H1 (cell line): Measurements from ENCODE around the gene GPBP1. TPM values are rescaled to one million over a fixed set of nuclear protein-coding genes. Genes with fewer than 3 reads are reported as not detected.

ENCODE experiments used
- CTCF ChIA-PET: fragments of 300-600 bp; sonication (Branson Sonifier 250); formaldehyde crosslinking; loops from one replicate; lab custom pipeline; 2021; ENCODE audit not compliant: partially characterized antibody; lab: Charles Lee
- POLR2A ChIA-PET: fragments of 300-600 bp; sonication (Branson Sonifier 250); formaldehyde crosslinking; loops from one replicate; lab custom pipeline; 2021; ENCODE audit warnings: inconsistent platforms; ENCODE audit not compliant: partially characterized antibody; lab: Charles Lee
- DNase-seq, 2 experiments: peaks; one replicate each; pipeline versions ENCODE4 v3.0.0 to v3.0.0-alpha.2; 2010 to 2022; ENCODE audit warnings: low spot score in 2 of 2, low read depth in 1 of 2, mixed read lengths in 1 of 2
- FAIRE-seq: peaks from 2 replicates; lab custom pipeline; 2011; peaks lifted over from hg19 to GRCh38; lab: Jason Lieb, UNC
- H2AFZ ChIP-seq: 2 replicates; pipeline ENCODE4 v1.8.1; 2012; ENCODE audit warnings: low read length, inconsistent platforms
- H2AK5ac ChIP-seq: 2 replicates; pipeline ENCODE4 v1.6.1; 2013; ENCODE audit warnings: low read depth, low read length
- H2BK120ac ChIP-seq: replicated peaks from 2 replicates; pipeline ENCODE3; 2013; ENCODE audit warnings: low read depth, low read length, inconsistent platforms
- H2BK12ac ChIP-seq: 2 replicates; pipeline ENCODE4 v1.6.1; 2013; ENCODE audit warnings: low read depth, low read length
- H2BK15ac ChIP-seq: 2 replicates; pipeline ENCODE4 v1.6.1; 2013; ENCODE audit warnings: low read length
- H2BK20ac ChIP-seq: 2 replicates; pipeline ENCODE4 v1.6.1; 2013; ENCODE audit warnings: low read length
- H2BK5ac ChIP-seq: 2 replicates; pipeline ENCODE4 v1.6.1; 2013; ENCODE audit warnings: low read depth, low read length
- H3K14ac ChIP-seq: 2 replicates; pipeline ENCODE4 v1.6.1; 2013; ENCODE audit warnings: inconsistent platforms; ENCODE audit not compliant: insufficient read length
- H3K18ac ChIP-seq: 2 replicates; pipeline ENCODE4 v1.6.1; 2013; ENCODE audit warnings: low read length; ENCODE audit errors: extremely low read depth
- H3K23ac ChIP-seq: 2 replicates; pipeline ENCODE4 v1.6.1; 2013; ENCODE audit warnings: inconsistent platforms; ENCODE audit not compliant: insufficient read length
- H3K23me2 ChIP-seq: 2 replicates; pipeline ENCODE4 v1.6.1; 2013; ENCODE audit warnings: low read depth, low read length
- H3K27ac ChIP-seq: 2 replicates; pipeline ENCODE4 v1.6.1; 2011; ENCODE audit warnings: low read depth, low read length, inconsistent platforms
- H3K27me3 ChIP-seq, 4 experiments: replicated peaks in 1 of 4; 1 replicate in 1 of 4; 2 replicates in 3 of 4; pipeline versions ENCODE4 v1.6.1 to v1.8.1; 2011 to 2013; ENCODE audit warnings: low read length in 3 of 4, mild to moderate bottlenecking in 3 of 4, inconsistent platforms in 2 of 4, mixed read lengths in 2 of 4, moderate library complexity in 1 of 4; ENCODE audit not compliant: control insufficient read depth in 3 of 4, insufficient read depth in 3 of 4; ENCODE audit errors: extremely low read depth in 1 of 4
- H3K36me3 ChIP-seq, 4 experiments: 2 replicates each; pipeline versions ENCODE4 v1.6.1 to v1.8.1; 2011 to 2013; ENCODE audit warnings: mild to moderate bottlenecking in 4 of 4, low read length in 3 of 4, moderate library complexity in 2 of 4, control low read depth in 1 of 4, inconsistent platforms in 1 of 4; ENCODE audit not compliant: insufficient read depth in 4 of 4, control insufficient read depth in 2 of 4
- H3K4ac ChIP-seq: replicated peaks from 2 replicates; pipeline ENCODE3; 2013; ENCODE audit warnings: low read length, low read depth, mixed read lengths, inconsistent platforms; ENCODE audit not compliant: insufficient read length
- H3K4me1 ChIP-seq, 4 experiments: replicated peaks in 1 of 4; 1 replicate in 1 of 4; 2 replicates in 3 of 4; pipeline versions ENCODE4 v1.6.1 to v1.8.1; 2011 to 2013; ENCODE audit warnings: low read length in 3 of 4, inconsistent platforms in 2 of 4, mixed read lengths in 1 of 4; ENCODE audit not compliant: insufficient read depth in 4 of 4, control insufficient read depth in 3 of 4
- H3K4me2 ChIP-seq, 2 experiments: 2 replicates each; pipeline versions ENCODE4 v1.6.1 to v1.8.1; 2011 to 2013; ENCODE audit warnings: low read depth in 2 of 2, low read length in 2 of 2, control low read depth in 1 of 2, inconsistent platforms in 1 of 2, mild to moderate bottlenecking in 1 of 2; ENCODE audit not compliant: insufficient read depth in 1 of 2
- H3K4me3 ChIP-seq, 4 experiments: fragments of 200-600, 300-600 bp in 1 of 4; sonication (generic), shearing (Covaris generic), sonication (Bioruptor Twin) in 1 of 4; 2 replicates each; pipeline versions ENCODE4 v1.5.1 to v1.8.1; 2011 to 2016; ENCODE audit warnings: low read length in 4 of 4, low read depth in 3 of 4, control low read depth in 2 of 4, inconsistent platforms in 2 of 4, mild to moderate bottlenecking in 2 of 4, mixed read lengths in 1 of 4, moderate library complexity in 1 of 4; ENCODE audit not compliant: insufficient read depth in 2 of 4; ENCODE audit errors: extremely low read depth in 1 of 4
- H3K56ac ChIP-seq: replicated peaks from 2 replicates; pipeline ENCODE3; 2013; ENCODE audit warnings: low read depth, mild to moderate bottlenecking, mixed read lengths, low read length, inconsistent platforms; ENCODE audit not compliant: insufficient read length
- H3K79me1 ChIP-seq: 2 replicates; pipeline ENCODE4 v1.6.1; 2013; ENCODE audit warnings: low read depth, low read length, control low read depth
- H3K79me2 ChIP-seq, 2 experiments: 2 replicates each; pipeline versions ENCODE4 v1.6.1 to v1.8.1; 2012 to 2013; ENCODE audit warnings: low read length in 2 of 2, mild to moderate bottlenecking in 2 of 2, inconsistent platforms in 1 of 2; ENCODE audit not compliant: insufficient read depth in 2 of 2, control insufficient read depth in 1 of 2
- H3K9ac ChIP-seq, 4 experiments: replicated peaks in 1 of 4; 1 replicate in 1 of 4; 2 replicates in 3 of 4; pipeline versions ENCODE4 v1.6.1 to v1.8.1; 2011 to 2013; ENCODE audit warnings: low read depth in 3 of 4, low read length in 3 of 4, control low read depth in 2 of 4, mild to moderate bottlenecking in 2 of 4, moderate library complexity in 2 of 4, inconsistent platforms in 1 of 4; ENCODE audit errors: extremely low read depth in 1 of 4
- H3K9me3 ChIP-seq, 2 experiments: 2 replicates each; pipeline versions ENCODE4 v1.6.1 to v1.8.1; 2012 to 2013; ENCODE audit warnings: mild to moderate bottlenecking in 2 of 2, moderate library complexity in 2 of 2, control low read depth in 1 of 2, inconsistent platforms in 1 of 2, low read depth in 1 of 2, low read length in 1 of 2, mixed read lengths in 1 of 2; ENCODE audit not compliant: insufficient read depth in 2 of 2
- H4K20me1 ChIP-seq, 2 experiments: replicated peaks in 1 of 2; 2 replicates each; pipeline versions ENCODE3 to v1.8.1; 2011 to 2013; ENCODE audit warnings: inconsistent platforms in 2 of 2, low read length in 2 of 2, mild to moderate bottlenecking in 1 of 2; ENCODE audit not compliant: insufficient read depth in 2 of 2, control insufficient read depth in 1 of 2
- H4K5ac ChIP-seq: 2 replicates; pipeline ENCODE4 v1.6.1; 2013; ENCODE audit warnings: low read length, low read depth, mixed read lengths, inconsistent platforms; ENCODE audit not compliant: insufficient read length
- H4K8ac ChIP-seq: 2 replicates; pipeline ENCODE4 v1.8.0; 2013; ENCODE audit warnings: mild to moderate bottlenecking, moderate library complexity, low read length, inconsistent platforms; ENCODE audit not compliant: insufficient read depth; ENCODE audit errors: extremely low read depth
- H4K91ac ChIP-seq: replicated peaks from 2 replicates; pipeline ENCODE3; 2013; ENCODE audit warnings: low read length, mixed read lengths, inconsistent platforms; ENCODE audit not compliant: insufficient read length
- KDM1A ChIP-seq: fragments of 200-600, 300-600 bp; sonication (generic); IDR thresholded peaks from 2 replicates; pipeline ENCODE4 v1.7.1; 2016; ENCODE audit warnings: mild to moderate bottlenecking, low read length, borderline replicate concordance
- POLR2AphosphoS5 ChIP-seq: IDR thresholded peaks from 2 replicates; pipeline ENCODE4 v1.6.1; 2011; ENCODE audit warnings: low read depth, low read length
- WGBS, 2 experiments: shearing (Covaris generic) in 1 of 2; methylation state at CpG; one replicate each; pipeline versions ENCODE4 v1.1.6 to v1.1.7; 2013 to 2015; ENCODE audit warnings: low lambda C conversion rate in 2 of 2, mixed read lengths in 2 of 2, inconsistent platforms in 1 of 2, low coverage in 1 of 2, missing lambda C conversion rate in 1 of 2; ENCODE audit not compliant: insufficient replicate concordance in 2 of 2, insufficient coverage in 1 of 2, insufficient read length in 1 of 2; ENCODE audit errors: extremely low coverage in 1 of 2, missing lambda C conversion rate in 1 of 2; 5-methylcytosine and 5-hydroxymethylcytosine counted together
- polyA plus RNA-seq, 7 experiments: library from polyadenylated mRNA; depleted of rRNA in 3 of 7; stranded (reverse) in 5 of 7; unstranded in 2 of 7; fragments of >200 nt in 5 of 7; fragments of 200-250 nt in 2 of 7; gene quantifications; 1 replicate in 5 of 7; 2 replicates in 1 of 7; 4 replicates in 1 of 7; pipeline versions ENCODE4 v1.2.1 to v1.2.3, GENCODE V29; 2011 to 2013; ENCODE audit warnings: missing spikeins in 2 of 7, mixed read lengths in 2 of 7
- total RNA-seq: library from RNA; stranded (reverse); fragmentation: NEBNext Ultra II Directional; extraction: Animal tissue kit (Norgen Biotek cat#: 25700); gene quantifications from 2 replicates; pipeline ENCODE4 v1.2.1, GENCODE V29; 2021

Gene GPBP1
- total and polyA plus RNA-seq, 2 of the 8 experiments (the other 6 are each of a cell fraction or from before 2014, with no cell fraction given), result 29.2 to 108 TPM

GRCh38 chr5:57306359-57306758 is 132.5 kb downstream of the GPBP1 start:
- no peak overlapping the region for H2AK5ac ChIP-seq
- H3K23me2 ChIP-seq, result no peaks in the 10 kb centered on the region
- no peaks in the 10 kb centered on the region for H4K20me1 ChIP-seq
- H3K27ac ChIP-seq, result no peak overlapping the region
- no peak overlapping the region for H3K4me2 ChIP-seq
- no peak overlapping the region for H3K9ac ChIP-seq
- POLR2A ChIA-PET, result no interaction called here
- no peak overlapping the region for H2BK120ac ChIP-seq
- H2BK20ac ChIP-seq, result no peak overlapping the region
- H3K79me2 ChIP-seq, result no peaks in the 10 kb centered on the region
- no peak for DNase-seq
- H3K18ac ChIP-seq, result no peak overlapping the region
- no peaks in the 10 kb centered on the region for H3K79me1 ChIP-seq
- no peaks in the 10 kb centered on the region for H3K36me3 ChIP-seq
- no peak overlapping the region for H2AFZ ChIP-seq
- CTCF ChIA-PET, result interaction anchor here (0.9 kb wide), 2 partner anchors 8 to 139 kb away, joined by 3 read pairs; no protein-coding TSS in a partner anchor
- no peaks in the 10 kb centered on the region for H3K4me1 ChIP-seq
- TF ChIP-seq KDM1A (0 out of 2 replicates have a peak, but pooled peaks have one; percentile 31), POLR2AphosphoS5 (no peak)
- FAIRE-seq, result no peak
- no peak overlapping the region for H3K56ac ChIP-seq
- H4K5ac ChIP-seq, result no peak overlapping the region
- H3K14ac ChIP-seq, result no peak overlapping the region
- 89% methylated on average over 2 of the region's 2 CpGs; no CpG with 5 or more reads in 1 of the 2 experiments for WGBS, 2 experiments
- H3K4ac ChIP-seq, result no peak overlapping the region
- no peak overlapping the region for H2BK12ac ChIP-seq
- no peak overlapping the region for H4K91ac ChIP-seq
- H3K9me3 ChIP-seq, result peaks cover 5% of the 10 kb centered on the region in 2 experiments; a peak in 2 of 4 replicates
- no peak overlapping the region for H2BK15ac ChIP-seq
- no peak overlapping the region for H3K23ac ChIP-seq
- H3K27me3 ChIP-seq, result no peaks in the 10 kb centered on the region
- no peak overlapping the region for H2BK5ac ChIP-seq
- no peak overlapping the region for H4K8ac ChIP-seq
- no peak overlapping the region for H3K4me3 ChIP-seq
